Muscle of back (tissue), 11 donors: ENCODE measurements around the gene FBXO21. TPM values are rescaled to one million over a fixed set of nuclear protein-coding genes. Genes with fewer than 3 reads are reported as not detected.
"Not testable (repeated sequence)": the region's sequence is repeated elsewhere in the genome, so short reads cannot be mapped to it uniquely, and the experiment has no call there.

Experiments
- DNase-seq, 3 donors: peaks; one replicate each; pipeline versions ENCODE4 v3.0.0 to v3.0.0-alpha.2; 2013
- polyA plus RNA-seq, 10 donors: library from polyadenylated mRNA; unstranded; fragments of 120-200 nt; gene quantifications; one replicate each; pipeline ENCODE4 v1.2.1, GENCODE V29; 2013; ENCODE audit not compliant: insufficient read length in 10 of 10

The FBXO21 gene
- polyA plus RNA-seq, 10 donors: 20.6 to 27.3 (median 23.4) TPM

DNA sequence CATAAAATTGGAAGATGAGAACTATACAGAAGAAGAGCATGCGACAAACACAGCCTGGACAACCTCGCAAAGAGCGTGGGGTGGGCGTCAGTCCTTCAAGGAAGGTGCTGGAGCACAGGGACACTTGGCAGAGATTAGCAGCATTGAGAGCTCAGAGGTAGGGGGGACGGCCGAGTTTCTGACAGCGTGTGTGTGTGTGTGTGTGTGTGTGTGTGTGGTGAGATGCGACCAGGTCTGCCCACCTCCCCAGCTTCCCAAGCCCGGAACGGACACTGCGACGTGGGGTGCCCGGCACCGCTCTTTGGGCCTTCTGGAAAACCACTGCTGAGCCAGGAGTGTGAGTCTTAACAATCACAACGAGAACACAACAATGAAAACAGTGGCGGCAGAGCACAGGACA is 17.9 kb upstream of the FBXO21 start:
- no peak for DNase-seq

DNA sequence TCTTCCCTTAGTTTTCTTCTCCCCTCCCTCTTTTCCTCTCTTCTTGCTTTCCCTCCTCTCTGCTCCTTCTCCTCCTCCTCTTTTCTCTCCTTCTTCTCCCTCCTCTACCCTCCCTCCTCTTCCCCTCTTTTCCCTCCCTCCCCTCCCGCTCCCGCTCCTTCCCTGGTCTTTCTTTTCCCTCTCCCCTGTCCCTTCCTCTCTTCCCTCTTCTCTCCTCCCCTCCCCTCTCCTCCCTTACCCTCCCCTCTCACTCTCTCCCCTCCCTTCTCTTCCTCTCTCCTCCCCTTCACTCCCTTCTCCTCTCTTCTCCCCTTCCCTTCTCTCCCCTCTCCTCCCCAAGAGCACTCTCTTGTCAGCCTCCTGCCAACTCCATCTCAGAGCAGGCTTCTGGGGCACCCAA is 17.4 kb upstream of the FBXO21 start:
- DNase-seq: no peak

- no peak for DNase-seq
Measured at GRCh38 chr12:117202556-117202955, 12.3 kb upstream of the FBXO21 start.

DNA sequence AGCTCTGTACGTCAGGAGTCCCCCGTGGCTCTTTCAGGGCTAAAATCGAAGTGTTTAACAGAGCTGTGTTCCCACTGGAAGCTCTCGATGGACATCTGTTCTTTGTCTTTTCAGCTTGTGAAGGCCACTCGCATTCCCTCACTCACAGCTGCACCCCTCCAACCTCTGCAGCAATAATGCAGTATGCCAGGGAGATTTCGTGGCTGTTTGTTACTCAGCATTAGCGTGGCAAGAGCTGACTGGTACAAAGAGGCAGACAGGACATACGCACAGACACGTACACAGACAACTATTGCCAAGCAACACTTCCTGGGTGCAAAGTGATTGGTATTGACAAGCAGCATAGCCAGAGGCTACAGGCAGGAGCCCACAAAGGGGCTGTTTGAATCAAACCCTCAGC is 11.8 kb upstream of the FBXO21 start:
- DNase-seq: no peak

GRCh38 chr12:117199956-117200744 is 9.9 kb upstream of the FBXO21 start:
- DNase-seq: not testable (repeated sequence)

GRCh38 chr12:117196334-117196733 is 6.1 kb upstream of the FBXO21 start:
- not testable (repeated sequence) for DNase-seq

- not testable (repeated sequence) for DNase-seq
Measured at GRCh38 chr12:117195027-117195426, 4.8 kb upstream of the FBXO21 start.

DNA sequence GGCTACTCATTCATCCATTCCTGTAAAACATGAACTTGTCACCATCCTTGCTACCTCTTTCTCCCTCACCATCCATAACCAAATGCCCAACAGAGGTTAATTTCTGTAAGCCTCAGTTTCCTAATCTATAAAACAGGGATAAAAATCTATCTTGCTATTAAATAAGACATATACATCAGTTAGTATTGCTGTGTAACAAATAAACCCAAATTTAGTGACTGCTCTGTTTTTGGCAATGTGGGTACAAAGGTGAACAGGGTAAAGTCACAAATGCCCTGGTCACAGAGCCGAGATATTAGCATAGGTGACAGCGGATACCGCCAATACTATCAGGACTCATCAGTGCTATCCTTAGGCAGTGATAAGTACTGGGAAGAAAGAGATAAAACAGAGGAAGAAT is 3.6 kb upstream of the FBXO21 start:
- DNase-seq: no peak

DNA sequence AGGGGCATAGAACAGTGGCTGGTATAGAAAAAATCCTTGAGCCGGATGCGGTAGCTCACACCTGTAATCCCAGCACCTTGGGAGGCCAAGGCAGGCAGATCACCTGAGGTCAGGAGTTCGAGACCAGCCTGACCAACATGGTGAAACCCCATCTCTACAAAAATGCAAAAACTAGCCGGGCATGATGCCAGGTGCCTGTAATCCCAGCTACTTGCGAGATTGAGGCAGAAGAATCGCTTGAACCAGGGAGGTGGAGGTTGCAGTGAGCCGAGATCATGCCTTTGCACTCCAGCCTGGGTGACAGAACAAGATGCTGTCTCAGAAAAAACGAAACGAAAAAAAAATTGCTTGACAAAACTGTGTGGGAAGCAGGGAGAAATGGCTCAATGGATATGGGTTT is 2.3 kb upstream of the FBXO21 start:
- DNase-seq: not testable (repeated sequence)

DNA sequence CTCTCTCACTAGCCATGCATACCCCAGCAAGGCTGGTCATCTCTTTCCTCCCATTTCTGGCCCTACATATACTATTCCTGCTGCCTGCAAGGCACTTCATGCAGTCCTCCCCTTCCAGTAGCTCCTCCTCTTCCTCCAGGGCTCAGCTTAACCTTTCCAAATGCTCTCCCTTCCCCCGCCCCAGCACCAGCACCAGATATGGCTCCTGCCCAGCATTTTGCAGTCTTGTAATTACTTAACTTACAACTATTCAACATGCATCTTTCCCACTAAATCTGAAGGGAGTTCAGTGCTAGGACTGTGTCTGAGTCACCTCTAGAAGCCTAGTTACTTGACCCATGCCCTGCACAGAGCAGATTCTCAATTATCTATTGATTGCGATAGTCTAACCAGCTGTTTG is 1.8 kb upstream of the FBXO21 start:
- no peak for DNase-seq

DNA sequence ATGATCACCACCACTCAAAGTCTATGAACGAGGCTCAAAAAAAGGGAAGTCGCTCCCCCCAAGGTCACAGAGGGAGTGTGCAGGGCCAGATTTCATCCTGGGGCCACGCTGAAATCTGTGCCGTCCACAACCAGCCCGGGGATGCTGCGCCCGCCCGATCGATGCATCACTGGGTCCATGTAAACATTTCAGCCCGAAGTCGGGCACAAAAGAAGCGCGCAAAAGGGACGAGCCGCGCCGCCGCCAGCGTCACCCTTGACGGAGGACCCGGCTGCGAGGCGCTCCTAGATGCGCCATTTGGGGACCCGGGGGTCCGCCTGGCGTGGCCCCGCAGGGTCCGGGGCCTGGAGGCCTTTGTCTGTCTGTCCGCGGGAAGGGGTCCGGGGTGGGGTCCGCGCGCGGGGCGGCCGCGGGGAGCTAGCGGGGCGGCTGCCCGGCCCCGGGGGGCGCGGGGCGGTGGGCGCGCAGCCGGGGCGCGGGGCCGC is 503 bp downstream of the FBXO21 start:
- peak in 2 of 3 donors; percentile 31 to 82 for DNase-seq

DNA sequence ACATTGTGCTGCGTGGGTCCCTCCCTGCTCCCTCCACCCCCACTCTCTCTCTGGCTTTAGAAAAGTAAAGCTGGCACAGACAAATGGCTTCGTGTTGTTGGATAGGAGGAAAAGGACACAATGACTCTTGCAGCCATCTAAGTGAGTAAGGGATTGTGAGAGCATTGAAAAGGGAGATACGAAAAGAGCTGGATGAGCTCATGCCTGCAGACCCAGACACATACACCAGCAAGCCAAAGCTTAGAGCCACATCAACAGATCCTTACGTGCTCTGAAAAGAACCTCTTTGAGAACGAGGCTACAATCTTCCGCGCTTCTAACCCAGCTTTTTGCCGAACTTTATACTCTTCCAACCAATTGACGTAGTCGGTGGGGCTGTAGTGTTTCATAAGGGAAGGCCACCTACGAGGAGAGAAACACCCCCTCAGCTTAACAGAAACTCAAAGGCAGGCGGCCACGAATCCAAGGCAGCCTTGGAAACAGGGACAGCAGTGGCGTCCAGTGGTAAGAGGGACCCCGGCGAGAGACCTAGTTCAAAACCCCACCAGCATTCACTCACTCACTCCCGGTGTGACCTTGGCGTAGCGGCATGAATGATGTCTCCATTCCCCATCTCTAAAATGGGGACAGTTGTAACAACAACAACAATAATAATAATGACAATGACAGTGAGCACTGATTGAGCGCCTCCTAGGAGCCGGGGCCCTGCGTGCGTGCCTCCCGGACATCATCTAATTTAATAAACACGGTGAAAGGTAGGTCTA is 1.1 kb downstream of the FBXO21 start:
- DNase-seq: peak; percentile 30 to 82 (median 59)

DNA sequence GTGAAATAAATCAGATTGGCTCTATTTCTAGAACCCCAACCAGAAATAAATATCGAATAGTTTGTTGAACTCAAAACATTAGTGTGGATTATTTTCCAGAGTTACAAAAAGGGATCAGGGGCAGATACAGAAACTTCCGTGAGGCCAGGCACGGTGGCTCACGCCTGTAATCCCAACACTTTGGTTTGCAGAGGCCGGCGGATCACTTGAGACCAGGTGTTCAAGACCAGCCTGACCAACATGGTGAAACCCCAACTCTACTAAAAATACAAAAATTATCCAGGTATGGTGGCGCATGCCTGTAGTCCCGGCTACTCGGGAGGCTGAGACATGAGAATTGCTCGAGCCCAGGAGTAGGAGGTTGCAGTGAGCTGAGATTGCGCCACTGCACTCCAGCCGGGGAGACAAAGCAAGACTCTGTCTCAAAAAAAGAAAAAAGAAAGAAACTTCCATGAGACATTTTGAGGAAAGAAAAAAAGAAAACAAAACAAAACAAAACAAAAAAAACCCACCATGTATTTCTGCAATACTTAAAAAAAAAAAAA is 2.1 kb downstream of the FBXO21 start:
- no peak for DNase-seq

GRCh38 chr12:117187421-117187820 is 2.8 kb downstream of the FBXO21 start:
- no peak for DNase-seq

DNA sequence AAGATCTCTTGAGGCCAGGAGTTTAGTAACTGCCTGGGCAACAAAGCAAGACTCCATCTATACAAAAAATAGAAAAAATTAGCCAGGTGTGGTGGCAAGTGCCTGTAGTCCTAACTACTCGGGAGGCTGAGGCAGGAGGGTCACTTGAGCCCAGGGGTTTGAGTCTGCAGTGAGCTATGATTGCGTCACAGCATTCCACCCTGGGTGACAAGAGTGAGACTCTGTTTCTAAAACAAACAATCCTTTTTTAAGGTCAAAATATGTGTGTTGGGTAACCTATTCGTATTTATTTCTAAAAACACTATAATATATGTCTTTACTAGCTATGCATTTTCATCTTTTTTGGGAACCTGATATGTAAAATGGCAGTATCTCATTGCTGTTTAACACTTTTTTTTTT is 7.4 kb downstream of the FBXO21 start:
- no peak for DNase-seq

GRCh38 chr12:117181468-117181843 is 8.8 kb downstream of the FBXO21 start:
- not testable (repeated sequence) for DNase-seq

DNA sequence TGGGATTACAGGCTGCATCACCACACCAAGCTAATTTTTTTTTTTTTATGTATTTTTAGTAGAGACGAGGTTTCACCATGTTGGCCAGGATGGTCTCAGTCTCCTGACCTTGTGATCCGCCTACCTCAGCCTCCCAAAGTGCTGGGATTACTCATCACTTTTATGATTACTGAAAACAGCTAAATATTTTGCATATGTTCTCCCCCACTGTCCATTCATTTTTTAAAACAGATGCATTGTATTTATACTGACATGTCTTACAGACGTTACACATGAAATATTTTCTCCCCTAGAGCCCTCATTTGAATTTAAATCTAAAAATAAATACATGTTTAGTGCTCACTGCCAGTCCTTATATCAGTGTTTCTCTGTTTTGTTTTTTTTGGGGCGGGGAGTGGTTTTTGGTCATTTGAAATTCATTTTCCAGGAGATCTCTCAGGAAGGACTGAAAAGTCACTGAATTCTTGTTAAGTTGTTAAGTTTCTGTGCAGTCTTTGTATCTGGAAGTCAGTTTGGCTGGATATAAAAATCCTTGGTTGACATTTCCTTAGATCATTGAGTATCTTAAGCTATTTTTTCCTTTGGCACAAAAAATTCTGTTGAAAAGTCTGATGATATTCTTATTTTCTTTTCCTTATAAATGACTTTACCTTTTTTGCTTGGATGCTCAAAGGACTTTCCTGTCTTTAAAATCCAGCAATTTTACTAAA is 9.4 kb downstream of the FBXO21 start:
- no peak for DNase-seq

DNA sequence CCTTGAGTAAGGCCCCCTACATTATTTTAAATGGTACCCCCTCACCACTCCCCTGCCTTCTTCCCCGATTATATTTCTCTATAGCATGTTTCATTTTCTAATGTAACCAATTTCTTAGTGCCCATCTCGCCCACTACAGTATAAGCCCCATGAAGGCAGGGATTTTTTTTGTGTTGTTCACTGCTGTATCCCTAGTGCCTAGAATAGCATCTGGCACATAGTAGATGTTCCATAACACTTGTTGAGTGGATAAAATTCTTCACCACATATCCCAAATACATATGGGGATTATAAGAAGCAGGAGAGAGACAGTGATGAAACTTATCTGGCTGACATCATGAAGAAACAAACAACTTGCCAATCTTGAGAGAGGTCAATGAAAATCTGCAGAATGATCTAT is 11.5 kb downstream of the FBXO21 start:
- no peak for DNase-seq

- DNase-seq: no peak
Measured at GRCh38 chr12:117178301-117178700, 12.0 kb downstream of the FBXO21 start.

DNA sequence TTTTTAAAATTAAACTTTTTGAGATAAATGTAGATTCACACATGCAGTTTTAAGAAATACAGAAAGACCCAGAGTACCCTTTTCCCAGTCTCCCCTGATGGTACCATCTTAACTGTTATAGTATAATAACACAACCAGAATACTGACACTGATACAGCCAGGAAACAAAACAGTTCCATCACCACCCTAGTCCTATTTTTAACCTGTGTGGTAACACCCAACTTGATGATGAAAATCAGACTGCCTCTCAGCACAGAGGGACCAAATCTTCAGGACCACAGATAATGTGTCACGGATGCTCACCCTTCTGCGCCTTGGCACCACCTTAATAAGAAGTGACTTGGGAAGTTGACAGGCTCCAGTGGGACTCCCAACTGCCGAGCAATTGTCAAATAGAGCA is 18.1 kb downstream of the FBXO21 start:
- DNase-seq: no peak

DNA sequence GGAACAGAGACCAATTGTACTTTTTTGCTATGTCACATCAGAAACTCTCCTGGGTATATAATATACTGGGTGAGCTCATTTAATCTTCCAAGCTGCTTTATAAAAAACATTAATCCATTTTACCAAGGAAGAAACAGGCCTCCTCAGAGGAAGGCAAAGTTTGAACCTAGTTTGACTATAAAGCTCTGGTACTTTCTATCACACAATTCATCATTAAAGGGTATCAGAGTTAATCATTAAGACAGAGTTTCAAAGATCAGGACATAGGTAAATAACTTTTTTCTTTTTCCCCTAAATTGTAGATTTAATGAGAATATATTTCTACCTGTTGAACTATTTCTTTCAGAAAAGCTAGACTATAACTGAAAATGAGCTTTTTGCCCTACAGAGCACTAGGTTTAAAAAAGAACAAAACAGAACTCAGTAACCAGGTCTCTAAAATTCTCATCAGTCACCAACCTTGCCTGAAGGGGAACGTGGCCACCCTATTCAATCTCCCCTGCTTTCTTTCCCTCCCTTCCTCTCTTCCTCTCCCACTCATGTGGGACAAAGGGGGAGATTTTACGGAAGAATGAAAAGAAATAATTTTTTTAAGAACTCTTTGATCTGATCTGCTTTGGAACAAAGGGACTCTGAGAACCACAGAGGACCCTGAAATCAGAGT is 18.6 kb downstream of the FBXO21 start:
- DNase-seq: no peak

DNA sequence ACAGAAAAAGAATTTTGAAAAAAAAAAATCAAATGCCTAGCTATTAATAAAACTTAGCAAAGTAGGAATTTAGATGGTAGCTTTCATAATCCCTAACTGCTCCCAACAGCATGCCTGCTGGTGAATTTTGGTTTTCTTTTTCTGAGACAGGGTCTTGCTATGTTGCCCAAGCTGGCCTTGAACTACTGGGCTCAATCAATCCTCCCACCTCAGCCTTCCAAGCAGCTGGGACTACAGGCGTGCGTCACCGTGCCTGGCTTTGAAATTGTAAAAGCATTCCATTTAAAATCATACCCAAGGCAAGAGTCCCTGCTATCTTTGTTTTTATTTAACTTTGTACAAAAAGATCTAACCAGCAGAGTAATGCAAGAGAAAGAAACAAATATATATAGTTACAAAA is 20.7 kb downstream of the FBXO21 start:
- no peak for DNase-seq
